GM23338 (cell line): Measurements from ENCODE around the gene SLC25A47. TPM values are rescaled to one million over a fixed set of nuclear protein-coding genes. Genes with fewer than 3 reads are reported as not detected.

Experiments
- ATAC-seq: fragments of 200-7000 bp; cut with Tn5 transposase; 3 replicates; pipeline ENCODE4 v1.9.1; 2020
- DNase-seq: peaks from one replicate; pipeline ENCODE4 v3.0.0-alpha.2; 2015; ENCODE audit warnings: low spot score
- H2AFZ ChIP-seq: fragments of 200-600 bp; sonication (generic); 2 replicates; pipeline ENCODE4 v1.8.0; 2016; ENCODE audit warnings: antibody characterized with exemption, mild to moderate bottlenecking, moderate library complexity
- H3F3A ChIP-seq: fragments of 200-600 bp; sonication (generic); replicated peaks from 2 replicates; pipeline ENCODE4 v1.8.0; 2017; ENCODE audit warnings: antibody characterized with exemption, mixed run types, low read depth
- H3K27ac ChIP-seq: fragments of 200-600 bp; sonication (generic); 2 replicates; pipeline ENCODE4 v1.6.1; 2016; ENCODE audit warnings: low read depth
- H3K27me3 ChIP-seq: fragments of 200-600 bp; sonication (generic); 2 replicates; pipeline ENCODE4 v1.8.0; 2016; ENCODE audit warnings: mild to moderate bottlenecking, mixed run types, moderate library complexity; ENCODE audit not compliant: insufficient read depth
- H3K36me3 ChIP-seq: fragments of 200-600 bp; sonication (generic); 2 replicates; pipeline ENCODE4 v1.8.0; 2016; ENCODE audit warnings: mild to moderate bottlenecking; ENCODE audit not compliant: insufficient read depth
- H3K4me1 ChIP-seq: fragments of 200-600 bp; sonication (generic); 2 replicates; pipeline ENCODE4 v1.8.0; 2016; ENCODE audit warnings: mild to moderate bottlenecking, moderate library complexity; ENCODE audit not compliant: insufficient read depth
- H3K4me2 ChIP-seq: fragments of 200-600 bp; sonication (generic); 2 replicates; pipeline ENCODE4 v1.7.1; 2017; ENCODE audit warnings: mixed run types
- H3K4me3 ChIP-seq: fragments of 200-600 bp; sonication (generic); 2 replicates; pipeline ENCODE4 v1.6.1; 2016; ENCODE audit warnings: mixed run types
- H3K79me2 ChIP-seq: fragments of 200-600 bp; sonication (generic); replicated peaks from 2 replicates; pipeline ENCODE4 v1.8.0; 2017; ENCODE audit warnings: mild to moderate bottlenecking; ENCODE audit not compliant: insufficient read depth
- H3K9me2 ChIP-seq: fragments of 200-600 bp; sonication (generic); 2 replicates; pipeline ENCODE4 v1.8.0; 2017; ENCODE audit not compliant: insufficient read depth
- H4K20me1 ChIP-seq: fragments of 200-600 bp; sonication (generic); replicated peaks from 2 replicates; pipeline ENCODE4 v1.8.0; 2017; ENCODE audit warnings: mild to moderate bottlenecking; ENCODE audit not compliant: insufficient read depth
- H3K27ac Mint-ChIP-seq: 2 replicates; pipeline ENCODE4 v1.8.0; 2020; ENCODE audit warnings: inconsistent platforms, mild to moderate bottlenecking, moderate library complexity, mixed read lengths
- H3K27me3 Mint-ChIP-seq: 3 replicates; pipeline ENCODE4 v1.8.0; 2022; ENCODE audit warnings: low read depth, mild to moderate bottlenecking, moderate library complexity, mixed read lengths, inconsistent platforms; ENCODE audit not compliant: insufficient read depth, poor library complexity
- H3K36me3 Mint-ChIP-seq: 3 replicates; pipeline ENCODE4 v1.8.0; 2021; ENCODE audit warnings: low read depth, mild to moderate bottlenecking, inconsistent platforms, moderate library complexity, mixed read lengths
- H3K4me1 Mint-ChIP-seq: 3 replicates; pipeline ENCODE4 v1.8.0; 2020; ENCODE audit warnings: mild to moderate bottlenecking, inconsistent platforms, mixed read lengths
- H3K4me3 Mint-ChIP-seq: 3 replicates; pipeline ENCODE4 v1.8.0; 2021; ENCODE audit warnings: moderate library complexity, mild to moderate bottlenecking, inconsistent platforms, mixed read lengths
- H3K9me3 Mint-ChIP-seq: 3 replicates; pipeline ENCODE4 v1.8.0; 2020; ENCODE audit warnings: moderate library complexity, mild to moderate bottlenecking, inconsistent platforms, mixed read lengths
- ETS1 ChIP-seq: IDR thresholded peaks from 2 replicates; pipeline ENCODE4 v1.6.1; 2016; ENCODE audit warnings: antibody characterized with exemption
- EZH2 ChIP-seq: fragments of 200-600 bp; sonication (generic); IDR thresholded peaks from one replicate; pipeline ENCODE4 v1.8.0; 2017; ENCODE audit warnings: antibody characterized with exemption, mild to moderate bottlenecking, low read depth; ENCODE audit not compliant: unreplicated experiment
- EZH2phosphoT487 ChIP-seq: fragments of 200-600 bp; sonication (generic); IDR thresholded peaks from one replicate; pipeline ENCODE4 v1.8.1; 2018; ENCODE audit warnings: antibody characterized with exemption; ENCODE audit not compliant: unreplicated experiment
- JUNB ChIP-seq: IDR thresholded peaks from one replicate; pipeline ENCODE4 v1.6.1; 2016; ENCODE audit warnings: antibody characterized with exemption; ENCODE audit not compliant: unreplicated experiment
- NANOG ChIP-seq: IDR thresholded peaks from 2 replicates; pipeline ENCODE4 v1.6.1; 2016; ENCODE audit warnings: antibody characterized with exemption, borderline replicate concordance
- POLR2AphosphoS5 ChIP-seq: IDR thresholded peaks from 2 replicates; pipeline ENCODE4 v1.6.1; 2016; ENCODE audit warnings: antibody characterized with exemption, low read depth
- REST ChIP-seq: IDR thresholded peaks from one replicate; pipeline ENCODE4 v1.6.1; 2018; ENCODE audit warnings: antibody characterized with exemption; ENCODE audit not compliant: unreplicated experiment
- STAT1 ChIP-seq: IDR thresholded peaks from one replicate; pipeline ENCODE4 v1.6.1; 2016; ENCODE audit warnings: antibody characterized with exemption; ENCODE audit not compliant: unreplicated experiment
- ZNF114 ChIP-seq: fragments of 250-450 bp; sonication (Bioruptor Pico); IDR thresholded peaks from 2 replicates; pipeline ENCODE4 v1.5.0; 2020; ENCODE audit warnings: mild to moderate bottlenecking, moderate library complexity
- ZNF331 ChIP-seq: fragments of 250-450 bp; sonication (Bioruptor Pico); IDR thresholded peaks from 2 replicates; pipeline ENCODE4 v1.5.0; 2020; ENCODE audit warnings: low read depth, mild to moderate bottlenecking, moderate library complexity
- ZNF462 ChIP-seq: fragments of 250-450 bp; sonication (Bioruptor Pico); IDR thresholded peaks from 2 replicates; pipeline ENCODE4 v1.5.0; 2020; ENCODE audit warnings: mild to moderate bottlenecking, moderate library complexity
- polyA plus RNA-seq: library from polyadenylated mRNA; unstranded; fragments of >200 nt; fragmentation: Nextera tagmentation; extraction: Ambion mirVana; gene quantifications from 2 replicates; pipeline ENCODE4 v1.2.1, GENCODE V29; 2016
- total RNA-seq: library from RNA; depleted of rRNA; stranded (reverse); fragments of >200 nt; shearing (Covaris generic); gene quantifications from 2 replicates; pipeline ENCODE4 v1.2.3, GENCODE V29; 2014

SLC25A47 gene
- total and polyA plus RNA-seq, 2 experiments from 2014 or later = not detected

GRCh38 chr14:100361626-100362025, 38.5 kb downstream of the SLC25A47 start (continued):
- TF ChIP-seq ZNF462 (CRISPR knock-in tag) = no peak
- TF ChIP-seq ZNF114 = no peak
- no peak for TF ChIP-seq EZH2phosphoT487
- TF ChIP-seq STAT1 = no peak
- TF ChIP-seq EZH2 = no peak
- TF ChIP-seq POLR2AphosphoS5 = no peak
- no peak for TF ChIP-seq ZNF331

GRCh38 chr14:100362311-100362927, 39.3 kb downstream of the SLC25A47 start:
- no peaks in the 10 kb centered on the region for H3K4me1 ChIP-seq
- H3K27ac ChIP-seq = no peak overlapping the region
- H3K4me3 ChIP-seq = no peak overlapping the region
- H3K27me3 ChIP-seq = no peaks in the 10 kb centered on the region
- no peak for DNase-seq
- H2AFZ ChIP-seq = no peak overlapping the region
- no peaks in the 10 kb centered on the region for H3K9me2 ChIP-seq
- H3K4me2 ChIP-seq = no peak overlapping the region
- peaks cover 91% of the 10 kb centered on the region for H3K36me3 Mint-ChIP-seq
- no peaks in the 10 kb centered on the region for H3K4me1 Mint-ChIP-seq
- no peak overlapping the region for H3K4me3 Mint-ChIP-seq
- H3K36me3 ChIP-seq = peaks cover 59% of the 10 kb centered on the region
- H3K79me2 ChIP-seq = no peaks in the 10 kb centered on the region
- H3K27ac Mint-ChIP-seq = no peak overlapping the region
- H3F3A ChIP-seq = no peaks in the 10 kb centered on the region
- peaks cover 14% of the 10 kb centered on the region; the same call in 1 of the 2 replicates for H4K20me1 ChIP-seq
- no peak for ATAC-seq
- no peaks in the 10 kb centered on the region for H3K9me3 Mint-ChIP-seq
- no peaks in the 10 kb centered on the region for H3K27me3 Mint-ChIP-seq
- TF ChIP-seq STAT1 (no peak), NANOG (no peak), JUNB (no peak), ZNF114 (no peak), REST (no peak), ETS1 (no peak), EZH2 (no peak)
